Measurements from ENCODE around the gene AP2M1. TPM values are rescaled to one million over a fixed set of nuclear protein-coding genes. Genes with fewer than 3 reads are reported as not detected.

The AP2M1 gene
- total RNA-seq, 1 experiment from 2014 or later = 353 TPM

DNA sequence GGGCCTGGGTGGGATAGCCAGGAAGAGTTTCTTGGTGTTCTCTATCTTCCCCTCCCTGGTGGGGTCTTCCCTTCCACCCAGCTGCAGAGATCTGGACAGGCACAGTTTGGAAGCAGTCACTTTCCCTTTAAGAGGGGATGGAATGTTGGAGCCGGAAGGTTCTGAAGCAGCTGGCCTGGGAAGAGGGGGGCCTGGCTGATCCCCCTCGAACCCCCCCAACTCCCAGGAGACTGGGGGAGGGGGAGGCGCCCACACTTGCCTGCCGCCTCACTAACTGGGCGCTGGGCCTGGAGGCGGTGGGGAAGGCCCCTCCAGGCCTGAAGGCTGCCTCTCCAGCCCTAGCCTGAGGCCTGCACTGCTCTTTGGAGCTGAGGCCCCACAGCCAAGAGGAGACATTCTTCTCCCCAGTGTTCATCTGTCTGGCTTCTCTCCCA, 18.1 kb upstream of the AP2M1 start:
- Histone ChIP-seq H3K9me3 (ENCODE audit: control insufficient read depth in 1 of 2, insufficient read depth in 1 of 2, low read depth in 1 of 2, low read length in 2 of 2) (no peaks in the 10 kb centered on the region), H3K4me3 (replicated peaks in 1 of 2; ENCODE audit: low read depth in 1 of 2, low read length in 2 of 2) (peak overlapping the region; percentile 82 to 93), H2AFZ (ENCODE audit: low read depth, low read length, poor library complexity, severe bottlenecking) (no peak overlapping the region), H3K27ac (ENCODE audit: low read depth, low read length) (peak overlapping the region; percentile 89), H3K79me2 (ENCODE audit: insufficient read depth, low read length) (peaks cover 53% of the 10 kb centered on the region), H3K9me2 (ENCODE audit: insufficient read depth) (no peaks in the 10 kb centered on the region), H3K27me3 (ENCODE audit: insufficient read depth, low read length) (no peaks in the 10 kb centered on the region), H3K36me3 (ENCODE audit: control insufficient read depth in 1 of 2, insufficient read depth in 2 of 2, low read length in 2 of 2) (no peaks in the 10 kb centered on the region), H4K20me1 (ENCODE audit: insufficient read depth) (no peaks in the 10 kb centered on the region), H3K9ac (ENCODE audit: low read length) (peak overlapping the region; percentile 82), H3K4me1 (ENCODE audit: control insufficient read depth in 1 of 2, insufficient read depth in 2 of 2, low read length in 2 of 2) (peaks cover 7 to 21% of the 10 kb centered on the region in 2 experiments; a peak in 3 of 4 replicates), H3K4me2 (ENCODE audit: low read length) (peak overlapping the region; percentile 84)
- TF ChIP-seq TCF7L2 (IDR thresholded peaks at IDR 0.05; ENCODE audit: borderline replicate concordance, extremely low read depth, insufficient read depth, insufficient read length) (peak; percentile 71), CBX3 (IDR thresholded peaks at IDR 0.05; ENCODE audit: low read depth) (no peak)
- TF ChIP-seq, protein P1, sequence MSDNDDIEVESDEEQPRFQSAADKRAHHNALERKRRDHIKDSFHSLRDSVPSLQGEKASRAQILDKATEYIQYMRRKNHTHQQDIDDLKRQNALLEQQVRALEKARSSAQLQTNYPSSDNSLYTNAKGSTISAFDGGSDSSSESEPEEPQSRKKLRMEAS (IDR thresholded peaks at IDR 0.05) = 0 out of 2 replicates have a peak, but pooled peaks have one; percentile 16
- RAD21 ChIA-PET (ENCODE audit: low non-redundant PET in 1 of 2, low total read pairs in 2 of 2, uncharacterized antibody in 2 of 2, unreplicated experiment in 2 of 2) = no interaction called here
- no TSS peak for BruUV-seq (replicated peaks)
- ATAC-seq = peak; percentile 21
- intact Hi-C loops (cut with micrococcal nuclease) = no loop called here
- CTCF ChIA-PET = no interaction called here
- DNase-seq (ENCODE audit: low read depth, low spot score) = no peak
- POLR2A ChIA-PET = no interaction called here

DNA sequence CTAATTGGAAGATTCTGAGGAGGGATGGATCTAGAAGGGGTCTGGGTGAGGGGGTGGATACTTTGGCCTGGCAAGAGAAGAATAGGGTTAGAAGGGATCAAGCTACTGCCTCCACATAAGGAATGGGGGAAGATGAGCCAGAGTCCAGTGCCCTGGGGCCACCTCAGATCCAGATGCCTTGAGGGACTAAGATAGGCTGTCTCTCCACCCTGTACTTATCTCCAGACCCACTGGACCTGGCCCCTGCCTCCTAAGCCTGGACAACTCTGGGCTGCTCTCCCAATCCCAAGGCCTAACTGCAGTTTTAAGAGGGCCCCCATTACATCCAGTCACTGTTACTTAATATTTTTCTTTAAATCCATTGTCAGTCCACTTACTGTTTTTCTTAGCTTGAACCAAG, 17.4 kb upstream of the AP2M1 start:
- DNase-seq (ENCODE audit: low read depth, low spot score) (no peak), ATAC-seq (no peak)
- Histone ChIP-seq H3K9me2 (ENCODE audit: insufficient read depth) (no peaks in the 10 kb centered on the region), H3K4me3 (replicated peaks in 1 of 2; ENCODE audit: low read depth in 1 of 2, low read length in 2 of 2) (peak overlapping the region; percentile 82 to 93), H3K27ac (ENCODE audit: low read depth, low read length) (peak overlapping the region; percentile 89), H3K79me2 (ENCODE audit: insufficient read depth, low read length) (peaks cover 53% of the 10 kb centered on the region), H2AFZ (ENCODE audit: low read depth, low read length, poor library complexity, severe bottlenecking) (no peak overlapping the region), H3K27me3 (ENCODE audit: insufficient read depth, low read length) (no peaks in the 10 kb centered on the region), H3K4me1 (ENCODE audit: control insufficient read depth in 1 of 2, insufficient read depth in 2 of 2, low read length in 2 of 2) (peaks cover 7 to 21% of the 10 kb centered on the region in 2 experiments; a peak in 3 of 4 replicates), H3K4me2 (ENCODE audit: low read length) (peak overlapping the region; percentile 84), H3K36me3 (ENCODE audit: control insufficient read depth in 1 of 2, insufficient read depth in 2 of 2, low read length in 2 of 2) (no peaks in the 10 kb centered on the region), H3K9ac (ENCODE audit: low read length) (peak overlapping the region; percentile 82), H4K20me1 (ENCODE audit: insufficient read depth) (no peaks in the 10 kb centered on the region), H3K9me3 (ENCODE audit: control insufficient read depth in 1 of 2, insufficient read depth in 1 of 2, low read depth in 1 of 2, low read length in 2 of 2) (no peaks in the 10 kb centered on the region)
- no TSS peak for BruUV-seq (replicated peaks)
- intact Hi-C loops (cut with micrococcal nuclease) = no loop called here
- ChIA-PET CTCF (no interaction called here), RAD21 (ENCODE audit: low non-redundant PET in 1 of 2, low total read pairs in 2 of 2, uncharacterized antibody in 2 of 2, unreplicated experiment in 2 of 2) (no interaction called here), POLR2A (no interaction called here)
- no peak for TF ChIP-seq POLR2A (IDR thresholded peaks at IDR 0.05; ENCODE audit: borderline replicate concordance, extremely low read depth, insufficient read depth, insufficient read length)
- no peak for TF ChIP-seq EZH2 (IDR thresholded peaks at IDR 0.05)
- TF ChIP-seq POLR2AphosphoS5 (IDR thresholded peaks at IDR 0.05; ENCODE audit: low read depth, low read length) = no peak
- TF ChIP-seq ZFX (IDR thresholded peaks at IDR 0.05) = no peak
- TF ChIP-seq, protein P2, sequence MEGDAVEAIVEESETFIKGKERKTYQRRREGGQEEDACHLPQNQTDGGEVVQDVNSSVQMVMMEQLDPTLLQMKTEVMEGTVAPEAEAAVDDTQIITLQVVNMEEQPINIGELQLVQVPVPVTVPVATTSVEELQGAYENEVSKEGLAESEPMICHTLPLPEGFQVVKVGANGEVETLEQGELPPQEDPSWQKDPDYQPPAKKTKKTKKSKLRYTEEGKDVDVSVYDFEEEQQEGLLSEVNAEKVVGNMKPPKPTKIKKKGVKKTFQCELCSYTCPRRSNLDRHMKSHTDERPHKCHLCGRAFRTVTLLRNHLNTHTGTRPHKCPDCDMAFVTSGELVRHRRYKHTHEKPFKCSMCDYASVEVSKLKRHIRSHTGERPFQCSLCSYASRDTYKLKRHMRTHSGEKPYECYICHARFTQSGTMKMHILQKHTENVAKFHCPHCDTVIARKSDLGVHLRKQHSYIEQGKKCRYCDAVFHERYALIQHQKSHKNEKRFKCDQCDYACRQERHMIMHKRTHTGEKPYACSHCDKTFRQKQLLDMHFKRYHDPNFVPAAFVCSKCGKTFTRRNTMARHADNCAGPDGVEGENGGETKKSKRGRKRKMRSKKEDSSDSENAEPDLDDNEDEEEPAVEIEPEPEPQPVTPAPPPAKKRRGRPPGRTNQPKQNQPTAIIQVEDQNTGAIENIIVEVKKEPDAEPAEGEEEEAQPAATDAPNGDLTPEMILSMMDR (IDR thresholded peaks at IDR 0.05 in 2 of 3, conservative IDR thresholded peaks at IDR 0.05 in 1 of 3; ENCODE audit: borderline replicate concordance in 1 of 3, insufficient read depth in 1 of 3, low read depth in 2 of 3, low read length in 2 of 3) = no peak
- TF ChIP-seq TCF7L2 (IDR thresholded peaks at IDR 0.05; ENCODE audit: borderline replicate concordance, extremely low read depth, insufficient read depth, insufficient read length) = no peak
- TF ChIP-seq FOSL1 (IDR thresholded peaks at IDR 0.05; ENCODE audit: low read depth) = no peak
- no peak for TF ChIP-seq SIN3A (IDR thresholded peaks at IDR 0.05; ENCODE audit: low read depth)
- no peak for TF ChIP-seq JUND (IDR thresholded peaks at IDR 0.05)
- no peak for TF ChIP-seq SRF (IDR thresholded peaks at IDR 0.05; ENCODE audit: low read depth)
- TF ChIP-seq EZH2phosphoT487 (IDR thresholded peaks at IDR 0.05; ENCODE audit: borderline replicate concordance) = no peak
- TF ChIP-seq, protein P1 (IDR thresholded peaks at IDR 0.05) = no peak
- no peak for TF ChIP-seq RAD21 (IDR thresholded peaks at IDR 0.05; ENCODE audit: low read depth)
- TF ChIP-seq, protein P3, sequence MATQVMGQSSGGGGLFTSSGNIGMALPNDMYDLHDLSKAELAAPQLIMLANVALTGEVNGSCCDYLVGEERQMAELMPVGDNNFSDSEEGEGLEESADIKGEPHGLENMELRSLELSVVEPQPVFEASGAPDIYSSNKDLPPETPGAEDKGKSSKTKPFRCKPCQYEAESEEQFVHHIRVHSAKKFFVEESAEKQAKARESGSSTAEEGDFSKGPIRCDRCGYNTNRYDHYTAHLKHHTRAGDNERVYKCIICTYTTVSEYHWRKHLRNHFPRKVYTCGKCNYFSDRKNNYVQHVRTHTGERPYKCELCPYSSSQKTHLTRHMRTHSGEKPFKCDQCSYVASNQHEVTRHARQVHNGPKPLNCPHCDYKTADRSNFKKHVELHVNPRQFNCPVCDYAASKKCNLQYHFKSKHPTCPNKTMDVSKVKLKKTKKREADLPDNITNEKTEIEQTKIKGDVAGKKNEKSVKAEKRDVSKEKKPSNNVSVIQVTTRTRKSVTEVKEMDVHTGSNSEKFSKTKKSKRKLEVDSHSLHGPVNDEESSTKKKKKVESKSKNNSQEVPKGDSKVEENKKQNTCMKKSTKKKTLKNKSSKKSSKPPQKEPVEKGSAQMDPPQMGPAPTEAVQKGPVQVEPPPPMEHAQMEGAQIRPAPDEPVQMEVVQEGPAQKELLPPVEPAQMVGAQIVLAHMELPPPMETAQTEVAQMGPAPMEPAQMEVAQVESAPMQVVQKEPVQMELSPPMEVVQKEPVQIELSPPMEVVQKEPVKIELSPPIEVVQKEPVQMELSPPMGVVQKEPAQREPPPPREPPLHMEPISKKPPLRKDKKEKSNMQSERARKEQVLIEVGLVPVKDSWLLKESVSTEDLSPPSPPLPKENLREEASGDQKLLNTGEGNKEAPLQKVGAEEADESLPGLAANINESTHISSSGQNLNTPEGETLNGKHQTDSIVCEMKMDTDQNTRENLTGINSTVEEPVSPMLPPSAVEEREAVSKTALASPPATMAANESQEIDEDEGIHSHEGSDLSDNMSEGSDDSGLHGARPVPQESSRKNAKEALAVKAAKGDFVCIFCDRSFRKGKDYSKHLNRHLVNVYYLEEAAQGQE (IDR thresholded peaks at IDR 0.05; ENCODE audit: low read depth) = no peak
- no peak for TF ChIP-seq CBX3 (IDR thresholded peaks at IDR 0.05; ENCODE audit: low read depth)

All from HCT116 (cell line).